GM18520 (cell line): Measurements from ENCODE around the gene PUM2.
"Not testable (repeated sequence)": the region's sequence is repeated elsewhere in the genome, so short reads cannot be mapped to it uniquely, and the experiment has no call there.

Source experiments
- ATAC-seq: cut with Tn5 transposase; IDR thresholded peaks from one replicate; pipeline ENCODE4 v1.9.1; 2021; ENCODE audit not compliant: unreplicated experiment

The PUM2 gene

DNA sequence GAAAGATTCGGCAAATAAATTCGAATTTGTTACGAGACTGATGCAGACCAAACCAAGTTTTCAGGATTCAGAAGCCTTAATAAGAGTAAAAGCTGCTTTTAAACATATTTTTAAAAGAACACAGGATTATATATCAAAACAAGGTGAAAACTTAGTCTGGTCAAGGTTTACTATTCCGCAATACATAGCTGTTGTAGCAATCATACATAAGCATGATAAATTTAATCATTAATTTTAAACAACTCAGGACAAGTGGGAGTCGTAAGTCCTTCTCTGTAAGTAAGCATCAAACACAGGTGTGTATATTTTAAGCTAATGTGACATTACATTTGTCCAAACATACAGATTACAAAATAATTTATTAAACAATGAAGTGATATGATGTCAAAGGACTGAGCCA is 57.7 kb downstream of the PUM2 start:
- no peak for ATAC-seq

DNA sequence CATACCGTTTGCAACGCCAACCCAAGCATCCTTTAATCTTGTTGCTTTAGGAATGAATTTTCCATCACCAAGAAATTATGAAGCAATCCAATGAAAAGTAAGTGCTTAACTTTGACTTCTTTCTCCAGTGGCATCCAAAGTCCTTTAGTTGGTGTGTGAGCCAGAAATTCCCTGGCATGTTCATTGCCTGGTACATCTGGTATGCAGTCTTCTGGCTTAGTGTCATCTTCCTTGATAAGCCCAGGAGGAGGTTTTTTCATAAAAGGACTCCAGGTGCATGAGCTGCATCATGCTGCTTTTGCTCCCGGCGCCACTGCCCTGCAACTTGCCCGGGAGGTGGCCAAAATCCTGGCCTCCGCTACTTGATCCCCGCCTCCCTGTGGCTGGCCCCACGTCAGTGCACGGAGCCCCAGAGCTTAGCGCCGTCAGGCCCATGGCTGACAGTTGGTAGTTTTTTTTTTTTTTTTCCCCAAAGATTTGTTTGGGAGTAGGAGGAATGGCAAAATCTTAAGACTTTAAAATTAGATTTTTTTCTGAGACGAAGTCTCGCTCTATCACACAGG is 58.7 kb downstream of the PUM2 start:
- ATAC-seq, result no peak

DNA sequence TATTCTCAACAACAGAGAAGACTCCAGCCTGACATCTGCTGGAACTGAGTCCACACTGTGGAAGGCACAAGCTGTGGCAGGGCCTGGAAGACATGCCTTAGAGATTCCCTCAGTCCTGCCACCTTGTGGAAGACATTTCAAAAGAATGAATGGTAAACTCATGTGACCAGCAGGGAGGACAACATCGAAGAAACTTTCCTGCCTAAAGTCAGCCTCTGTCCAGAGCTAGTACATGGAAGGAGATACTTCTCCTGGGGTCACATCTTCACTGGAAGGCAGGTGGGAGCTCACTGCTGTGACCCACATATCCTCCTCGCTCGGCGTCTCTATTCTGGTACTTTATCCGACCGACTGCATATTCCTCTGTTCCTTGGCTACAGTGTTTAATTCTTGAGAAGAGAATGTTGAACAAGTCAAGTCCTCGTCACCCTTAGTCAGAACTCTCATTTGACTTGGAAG is 59.5 kb downstream of the PUM2 start:
- no peak for ATAC-seq

DNA sequence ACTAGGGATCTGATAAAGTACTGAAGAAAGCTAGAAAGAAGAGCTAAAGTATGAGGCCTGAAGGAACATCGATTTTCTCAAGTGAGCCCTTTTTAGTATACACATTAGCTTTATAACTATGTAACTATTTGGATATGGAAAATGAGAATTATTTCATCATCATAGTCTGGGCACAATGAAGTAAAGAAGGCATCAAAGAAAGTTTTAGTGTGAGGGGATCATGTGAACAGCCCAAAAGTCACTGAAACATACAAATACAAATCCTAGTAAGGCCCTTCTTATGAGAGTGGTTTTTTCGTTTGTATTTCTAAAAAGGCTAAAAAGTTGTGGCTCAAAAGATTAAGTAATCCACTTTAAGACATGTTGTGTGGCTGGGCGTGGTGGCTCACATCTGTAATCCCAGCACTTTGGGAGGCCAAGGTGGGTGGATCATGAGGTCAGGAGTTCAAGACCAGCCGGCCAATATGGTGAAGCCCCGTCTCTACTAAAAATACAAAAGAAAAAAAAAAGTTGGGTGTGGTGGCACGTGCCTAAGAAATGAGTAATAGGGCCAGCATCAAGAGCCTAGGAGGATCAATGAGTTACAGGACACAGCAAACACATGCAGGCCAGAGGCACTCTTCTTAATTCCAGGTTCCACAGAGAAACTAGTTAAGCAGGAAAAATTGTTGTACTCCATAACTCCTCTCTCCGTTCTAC is 61.9 kb downstream of the PUM2 start:
- no peak for ATAC-seq

DNA sequence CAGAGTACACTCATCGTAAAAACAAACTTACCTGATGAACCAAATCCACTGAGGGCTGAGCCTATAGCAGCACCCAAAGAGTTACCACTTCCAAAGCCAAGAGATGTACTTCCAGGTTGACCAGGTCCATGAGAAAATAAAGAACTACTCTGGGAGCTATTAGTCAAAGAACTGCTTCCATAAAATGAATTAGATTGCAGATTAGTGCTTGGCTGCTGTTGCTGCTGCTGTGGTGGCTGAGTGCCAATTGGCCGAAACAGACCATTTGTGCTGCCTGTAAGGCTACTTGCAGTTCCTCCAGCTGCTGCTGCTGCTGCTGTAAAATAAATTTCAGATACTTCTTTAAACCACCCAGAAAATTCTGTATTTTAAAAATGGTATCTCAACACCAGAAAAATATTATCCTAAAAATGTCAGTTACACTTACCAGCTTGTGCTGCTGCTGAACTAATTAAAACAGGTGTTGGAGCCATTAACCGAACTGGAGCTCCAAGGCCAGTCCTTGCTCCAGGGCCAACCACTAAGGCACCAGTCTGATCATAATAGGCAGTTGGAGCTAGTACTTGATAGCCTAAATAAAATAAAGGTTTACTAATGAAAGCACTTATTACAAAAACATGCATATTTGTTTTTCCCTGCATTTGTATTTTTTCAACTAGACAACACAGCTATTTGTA is 67.6 kb downstream of the PUM2 start:
- no peak for ATAC-seq

DNA sequence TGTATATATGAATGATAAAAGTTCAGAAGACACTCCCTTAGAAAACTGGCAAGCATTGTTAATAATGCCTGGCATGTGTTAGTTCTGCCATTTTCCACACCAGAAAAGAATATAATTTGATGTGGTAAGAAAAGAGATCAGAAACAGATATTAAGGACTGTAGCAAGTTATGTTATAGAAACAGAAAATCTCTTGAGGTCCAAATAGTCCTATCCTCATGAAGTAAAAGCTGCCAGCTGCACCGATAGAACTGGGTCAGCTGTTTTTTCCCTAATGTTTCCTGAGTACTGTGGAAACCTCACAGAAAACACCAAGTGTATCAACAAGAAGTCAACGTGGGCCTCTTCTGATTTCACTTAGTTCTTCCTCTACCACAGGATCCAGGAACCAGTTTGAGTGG is 68.8 kb downstream of the PUM2 start:
- ATAC-seq, result no peak

DNA sequence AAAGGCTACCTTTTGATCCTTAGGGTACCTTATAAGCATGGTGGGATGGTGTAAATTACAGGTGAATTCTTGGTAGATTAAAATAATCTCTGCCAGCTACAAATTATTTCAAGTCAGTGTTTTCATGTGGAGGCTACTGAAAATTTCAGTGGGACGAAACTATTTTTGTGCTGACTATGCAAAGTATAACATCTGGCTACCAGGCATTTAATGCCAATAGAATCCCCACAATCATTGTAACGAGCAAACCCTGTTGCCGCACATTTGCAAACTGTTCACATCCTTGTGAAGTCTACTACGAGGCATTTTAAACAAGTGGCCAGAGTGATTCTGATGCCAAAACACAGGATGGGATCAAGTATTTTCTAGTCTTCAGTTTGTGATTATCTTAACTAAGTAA is 77.6 kb downstream of the PUM2 start:
- ATAC-seq, result no peak

DNA sequence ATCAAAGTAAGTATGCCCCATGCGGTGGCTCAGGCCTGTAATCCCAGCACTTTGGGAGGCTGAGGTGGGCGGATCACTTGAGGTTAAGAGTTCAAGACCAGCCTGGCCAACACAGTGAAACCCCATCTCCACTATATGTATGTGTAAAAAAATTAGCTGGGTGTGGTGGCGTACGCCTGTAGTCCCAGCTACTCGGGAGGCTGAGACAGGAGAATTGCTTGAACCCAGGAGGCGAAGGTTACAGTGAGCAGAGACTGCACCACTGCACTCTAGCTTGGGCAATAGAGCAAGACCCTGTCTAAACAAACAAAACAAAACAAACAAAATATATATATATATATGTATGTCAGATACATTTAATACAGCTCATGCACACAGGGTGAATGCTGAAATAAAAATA is 82.3 kb downstream of the PUM2 start:
- ATAC-seq, result not testable (repeated sequence)

DNA sequence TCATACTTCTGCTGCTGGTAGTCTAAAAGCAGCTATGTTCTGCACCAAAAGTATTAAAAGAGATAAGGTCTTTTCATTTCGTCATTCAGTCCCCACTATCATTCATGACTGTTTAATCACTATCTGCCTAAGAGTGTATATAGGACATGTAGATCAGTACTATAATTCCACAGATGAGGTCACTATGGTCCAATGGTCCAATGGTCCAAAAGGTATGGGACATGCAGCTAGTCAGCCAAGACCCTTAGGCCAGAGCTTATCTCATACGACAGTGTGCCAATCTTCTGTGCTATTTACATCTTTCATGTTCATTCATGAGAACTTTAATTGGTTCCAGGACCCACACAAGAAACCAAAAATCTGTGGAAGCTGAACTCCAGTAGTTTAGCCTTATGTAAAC is 83.1 kb downstream of the PUM2 start:
- ATAC-seq, result no peak

DNA sequence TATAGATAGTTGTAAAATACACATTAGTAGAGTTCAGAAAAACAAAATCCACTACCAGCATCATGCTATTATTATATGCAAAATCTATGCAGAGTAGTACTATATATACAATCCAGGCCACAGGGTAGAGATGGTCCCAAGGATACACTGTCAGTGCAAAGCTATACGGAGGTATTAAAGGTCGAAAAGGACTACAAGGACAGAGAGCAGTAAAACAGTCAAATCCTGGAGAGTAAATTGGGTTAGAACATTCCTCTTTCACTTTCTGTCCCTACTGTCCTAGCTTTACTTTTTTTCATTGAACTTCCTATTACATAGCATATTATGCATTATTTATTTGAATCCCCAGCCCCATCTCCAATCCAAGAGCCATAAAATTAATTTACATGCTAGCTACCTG is 86.0 kb downstream of the PUM2 start:
- ATAC-seq, result no peak

DNA sequence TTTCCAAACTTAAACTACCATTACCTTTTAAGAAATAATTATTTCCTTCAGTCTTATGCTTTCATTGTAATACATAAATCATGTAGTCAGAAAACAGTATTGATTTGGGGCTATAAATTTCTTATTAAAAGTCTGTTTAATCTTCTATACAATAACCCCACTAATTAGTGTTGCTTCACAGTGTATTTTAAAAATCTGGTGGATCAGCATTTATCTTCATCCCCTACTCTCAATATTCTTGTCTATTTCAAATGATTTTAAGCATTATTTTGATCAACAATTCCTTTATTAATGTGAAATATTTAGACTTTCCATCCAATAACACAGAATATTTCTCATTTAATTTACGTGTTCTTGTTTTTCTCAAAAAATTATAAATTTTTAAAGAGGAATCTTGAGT is 93.2 kb downstream of the PUM2 start:
- no peak for ATAC-seq

DNA sequence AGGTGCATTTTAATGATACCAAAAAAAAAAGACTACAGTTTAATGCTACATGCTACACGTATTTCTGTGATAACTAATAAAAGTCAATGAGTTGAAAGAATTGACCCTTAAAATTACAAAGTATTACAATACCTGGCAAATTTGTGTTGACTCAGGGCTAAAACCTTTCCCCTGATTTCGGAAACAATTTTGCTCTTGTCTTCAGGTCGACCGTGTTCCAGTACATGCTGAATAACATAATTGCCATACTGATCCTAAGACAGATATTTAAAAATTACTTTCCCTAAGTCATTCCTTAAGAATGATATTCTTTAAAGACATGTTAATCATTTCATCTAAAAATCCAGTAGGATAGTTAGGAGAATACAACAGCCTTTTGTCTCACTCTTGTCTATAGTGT is 95.9 kb downstream of the PUM2 start:
- no peak for ATAC-seq

DNA sequence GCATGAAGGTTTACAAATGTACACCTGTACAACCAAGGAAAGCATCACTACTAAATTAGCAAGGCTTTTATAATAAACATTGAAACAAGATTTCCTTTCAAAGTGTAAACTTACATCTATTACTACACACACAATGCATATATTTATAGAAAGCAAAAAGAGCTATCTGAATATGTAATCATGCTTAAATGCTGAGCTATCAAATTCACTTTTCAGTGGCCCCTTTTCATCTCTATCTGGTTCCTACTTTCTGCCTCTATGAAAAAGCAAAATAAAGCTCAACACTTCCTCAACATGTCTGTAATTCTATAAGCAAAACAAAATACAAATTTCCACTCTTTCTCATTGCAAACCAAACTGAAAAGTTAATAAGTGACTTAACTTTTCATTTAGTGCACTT is 100.2 kb downstream of the PUM2 start:
- no peak for ATAC-seq

DNA sequence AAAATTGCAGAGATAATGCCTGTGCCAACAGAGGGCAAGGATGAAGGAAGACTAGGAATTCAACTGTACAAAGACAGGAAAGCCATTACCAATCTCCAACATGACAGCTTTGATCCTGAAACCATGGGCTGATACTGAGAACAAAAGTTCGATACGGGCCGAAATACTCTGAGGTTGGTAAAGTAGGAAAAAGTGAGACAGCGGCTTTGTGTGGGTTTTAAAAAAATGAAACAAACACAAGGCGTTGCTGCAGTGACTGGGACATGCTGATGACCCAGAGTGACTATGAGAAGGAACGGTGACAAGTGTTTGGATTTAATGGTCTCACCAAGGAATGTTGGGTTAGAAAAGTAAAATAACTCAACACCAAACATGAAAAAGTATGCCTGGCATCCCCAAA is 101.5 kb downstream of the PUM2 start:
- no peak for ATAC-seq

DNA sequence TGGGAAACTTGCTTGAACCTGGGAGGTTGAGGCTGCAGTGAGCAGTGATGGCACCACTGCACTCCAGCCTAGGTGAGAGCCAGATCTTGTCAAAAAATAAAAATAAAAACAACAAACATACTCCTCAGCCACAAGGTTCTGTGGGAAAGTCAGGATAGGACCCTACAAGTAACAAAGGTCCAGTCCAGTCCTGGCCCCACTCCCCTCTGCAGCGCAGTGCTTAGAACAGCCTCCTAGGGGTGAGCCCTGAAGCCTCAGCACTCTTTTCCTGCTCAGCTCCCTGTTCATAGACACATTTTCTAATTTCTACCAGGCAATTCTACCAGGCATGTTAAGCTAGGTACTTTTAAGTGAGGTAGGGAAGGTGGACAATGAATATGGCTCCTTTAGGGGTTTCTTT is 103.6 kb downstream of the PUM2 start:
- ATAC-seq, result no peak

DNA sequence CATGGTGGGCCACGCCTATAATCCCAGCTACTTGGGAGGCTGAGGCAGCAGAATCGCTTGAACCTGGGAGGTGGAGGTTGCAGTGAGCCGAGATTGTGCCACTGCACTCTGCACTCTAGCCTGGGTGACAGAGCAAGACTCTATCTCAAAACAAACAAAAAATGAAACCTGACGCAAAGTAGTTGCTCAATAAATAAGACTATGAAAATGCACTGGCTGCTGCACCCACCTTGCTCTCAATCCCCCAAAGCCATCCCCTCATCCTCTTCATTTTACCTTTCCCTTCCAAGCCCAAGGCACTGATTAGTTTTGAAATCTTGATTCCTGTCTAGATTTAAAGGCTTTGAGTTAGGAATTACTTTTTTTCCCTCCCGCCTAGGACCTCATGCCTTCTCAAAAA is 107.0 kb downstream of the PUM2 start:
- not testable (repeated sequence) for ATAC-seq

DNA sequence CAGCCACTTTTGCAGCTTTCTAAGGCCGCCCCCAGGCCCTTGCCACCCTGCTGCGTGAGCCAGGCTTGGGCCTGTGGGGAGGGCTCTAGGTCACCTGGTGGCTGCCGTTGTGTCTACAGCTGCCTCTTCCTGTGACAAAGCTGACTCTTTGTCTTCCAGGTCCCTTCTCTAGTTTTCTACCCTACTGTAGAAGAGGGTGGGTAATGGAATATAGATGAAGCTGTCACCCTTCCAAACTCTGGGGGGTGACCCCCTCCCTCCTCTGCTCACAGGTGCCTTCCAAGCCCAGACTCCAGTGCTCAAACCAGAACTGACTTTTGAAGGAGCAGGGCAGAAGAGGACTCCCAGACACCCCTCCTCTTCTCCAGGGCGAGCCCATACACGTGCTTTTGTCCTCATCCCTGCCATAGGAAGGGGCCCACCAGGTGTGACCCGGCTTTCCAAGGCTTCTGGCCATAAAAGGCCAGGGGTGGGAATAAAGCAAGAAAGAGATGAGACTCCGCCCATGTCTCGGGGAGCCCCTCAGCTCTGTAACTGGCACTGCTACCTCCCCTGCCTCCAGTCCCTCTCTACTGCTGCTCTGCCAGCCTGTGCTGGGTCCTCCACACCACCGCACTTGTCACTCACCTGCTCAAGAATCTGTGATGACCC is 107.8 kb downstream of the PUM2 start:
- ATAC-seq, result no peak

DNA sequence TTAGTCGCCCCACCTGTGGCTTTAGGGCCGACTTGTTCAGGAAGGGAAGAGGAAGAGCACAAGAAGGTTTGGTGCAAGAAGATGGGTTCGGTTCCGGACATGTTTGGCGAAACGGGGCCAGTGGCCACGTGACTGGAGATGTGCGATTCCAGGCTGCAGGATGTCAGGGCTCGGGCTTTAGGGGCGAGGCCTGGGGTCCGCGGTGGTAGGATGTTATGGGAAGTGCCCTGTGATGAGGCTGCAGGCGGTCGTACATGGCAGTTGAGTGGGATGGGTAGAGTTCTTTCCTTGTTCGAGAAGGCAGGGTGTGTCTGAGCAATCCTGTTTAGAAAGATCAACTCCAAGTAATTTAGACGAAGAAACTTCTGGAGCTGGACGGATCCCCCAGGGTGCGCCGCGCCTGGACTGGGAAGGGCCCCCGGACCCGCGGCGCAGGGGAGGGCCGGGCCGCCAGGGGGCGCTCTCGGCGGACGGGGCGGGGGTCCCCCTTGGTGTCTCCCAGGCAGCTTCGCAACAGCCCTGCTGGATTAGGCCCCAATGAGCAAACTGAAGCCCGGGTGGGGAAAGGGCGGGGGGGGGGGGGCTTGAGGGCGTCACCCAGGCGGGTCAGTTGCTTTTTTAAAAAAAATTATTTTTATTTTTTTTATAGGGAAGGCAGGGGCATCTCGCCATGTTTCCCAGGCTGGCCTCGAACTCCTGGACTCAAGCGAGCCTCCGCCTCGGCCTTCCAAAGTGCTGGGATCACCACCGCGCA is 108.5 kb downstream of the PUM2 start:
- ATAC-seq, result no peak

DNA sequence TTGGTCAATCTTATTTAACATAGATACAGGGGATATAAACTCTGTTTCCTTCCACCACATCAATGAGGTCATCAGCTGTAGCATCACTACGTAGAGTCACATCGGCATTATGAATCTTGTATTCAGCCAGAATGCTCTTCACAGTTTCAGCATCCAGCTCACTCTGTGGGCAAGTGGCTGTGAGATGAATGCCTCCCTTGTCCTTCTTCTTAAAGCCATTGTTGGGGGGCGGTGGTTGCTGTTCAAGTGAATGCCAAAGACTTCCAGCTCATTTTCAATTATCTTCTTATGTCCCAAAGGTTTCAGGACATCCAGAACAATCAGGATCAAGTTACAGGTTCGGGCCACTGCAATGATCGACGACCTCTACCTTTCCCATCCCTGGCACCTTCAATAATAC is 110.4 kb downstream of the PUM2 start:
- not testable (repeated sequence) for ATAC-seq

DNA sequence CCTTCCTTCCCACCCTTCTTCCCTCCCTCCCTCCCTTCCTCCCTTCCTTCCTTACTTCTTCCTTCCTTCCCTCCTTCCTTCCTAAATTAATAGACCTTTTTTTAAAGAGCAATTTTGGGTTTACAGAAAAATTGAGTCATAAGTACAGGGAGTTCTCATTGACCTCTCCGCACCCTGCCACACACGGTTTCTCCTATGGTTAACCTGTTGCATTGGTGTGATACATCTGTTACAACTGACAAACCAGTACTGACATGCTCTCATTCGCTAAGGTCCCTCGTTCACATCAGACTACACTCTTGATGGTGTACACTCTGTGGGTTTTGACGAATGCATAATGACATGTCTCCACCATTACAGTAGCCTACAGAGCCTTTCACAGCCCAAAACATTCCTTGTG is 114.1 kb downstream of the PUM2 start:
- no peak for ATAC-seq

DNA sequence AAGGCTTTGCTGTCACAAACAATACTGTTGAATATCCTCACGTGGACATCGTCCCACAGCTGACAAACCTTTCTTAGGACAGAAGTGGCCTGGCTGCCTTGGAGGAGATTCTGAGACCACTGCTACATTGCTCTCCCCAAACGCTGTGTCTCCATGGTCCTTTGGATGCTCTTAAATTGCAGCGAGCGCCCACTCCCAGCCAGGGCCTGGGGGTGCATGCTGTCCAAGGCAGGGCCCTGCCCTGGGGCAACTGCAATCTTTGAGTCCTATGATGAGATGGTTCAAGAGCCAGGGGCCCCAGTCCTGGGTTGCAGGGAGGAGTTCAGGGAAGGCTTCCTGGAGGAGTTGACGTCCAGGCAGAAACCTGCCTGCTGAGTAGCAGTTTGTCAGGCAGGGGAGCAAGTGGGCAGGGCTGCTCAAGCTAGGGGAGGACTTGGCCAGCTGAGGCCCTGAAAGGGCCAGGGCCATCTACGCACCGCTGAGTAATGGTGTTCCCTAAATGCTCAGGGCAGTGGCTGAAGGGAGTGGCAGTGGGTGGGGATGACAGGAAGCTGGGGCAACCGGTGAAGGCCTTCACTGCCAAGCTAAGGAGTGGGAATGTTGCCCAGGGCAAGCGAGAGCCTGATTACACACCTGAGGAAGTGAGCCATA is 114.9 kb downstream of the PUM2 start:
- no peak for ATAC-seq
